ENCODE results near the gene UGT1A4.
A peak's percentile ranks its signal among the peaks of the same experiment; 100 is the strongest.

UGT1A4 gene

GRCh38 chr2:233707940-233708644 is 10.4 kb upstream of the UGT1A4 start:
- ChIA-PET CTCF (no interaction called here), POLR2A (no interaction called here)
- no peaks in the 10 kb centered on the region for H3K4me1 ChIP-seq (ENCODE audit: control extremely low read depth in 1 of 4, control insufficient read depth in 4 of 4, insufficient read depth in 4 of 4, low read length in 3 of 4)
- no peaks in the 10 kb centered on the region for H3K27me3 ChIP-seq (replicated peaks in 2 of 5; ENCODE audit: control insufficient read depth in 4 of 5, insufficient read depth in 5 of 5, low read length in 4 of 5)
- H3K9me3 ChIP-seq (ENCODE audit: control extremely low read depth in 1 of 5, control insufficient read depth in 4 of 5, insufficient read depth in 2 of 5, low read depth in 1 of 5, low read length in 4 of 5): no peaks in the 10 kb centered on the region
- H3K4me3 ChIP-seq (ENCODE audit: control insufficient read depth in 1 of 7, extremely low read depth in 1 of 7, insufficient read depth in 4 of 7, low read depth in 2 of 7, low read length in 6 of 7): no peak overlapping the region
- H3K36me3 ChIP-seq (ENCODE audit: control insufficient read depth in 4 of 4, insufficient read depth in 4 of 4, low read length in 3 of 4): no peaks in the 10 kb centered on the region
- 96% methylated on average over 8 of the region's 10 CpGs for WGBS (ENCODE audit: insufficient coverage)
- DNase-seq: no peak
- H3K27ac ChIP-seq (ENCODE audit: insufficient read depth in 1 of 2, low read depth in 1 of 2, low read length in 2 of 2, poor library complexity in 1 of 2, severe bottlenecking in 2 of 2): no peak overlapping the region

- CTCF ChIA-PET: no interaction called here
- no peak overlapping the region for H3K4me3 ChIP-seq (ENCODE audit: control insufficient read depth in 1 of 7, extremely low read depth in 1 of 7, insufficient read depth in 4 of 7, low read depth in 2 of 7, low read length in 6 of 7)
- DNase-seq: no peak
These were observed 9.6 kb upstream of the UGT1A4 start for GRCh38 chr2:233708942-233709341.

GRCh38 chr2:233711312-233712008 is 7.1 kb upstream of the UGT1A4 start:
- H3K27ac ChIP-seq (ENCODE audit: insufficient read depth in 1 of 2, low read depth in 1 of 2, low read length in 2 of 2, poor library complexity in 1 of 2, severe bottlenecking in 2 of 2): no peak overlapping the region
- POLR2A ChIA-PET: no interaction called here
- 52% methylated on average over 8 of the region's 11 CpGs for WGBS (ENCODE audit: insufficient coverage)
- no peaks in the 10 kb centered on the region for H3K9me3 ChIP-seq (ENCODE audit: control extremely low read depth in 1 of 5, control insufficient read depth in 4 of 5, insufficient read depth in 2 of 5, low read depth in 1 of 5, low read length in 4 of 5)
- H3K36me3 ChIP-seq (ENCODE audit: control insufficient read depth in 4 of 4, insufficient read depth in 4 of 4, low read length in 3 of 4): no peaks in the 10 kb centered on the region
- no peaks in the 10 kb centered on the region for H3K27me3 ChIP-seq (replicated peaks in 2 of 5; ENCODE audit: control insufficient read depth in 4 of 5, insufficient read depth in 5 of 5, low read length in 4 of 5)
- CTCF ChIA-PET: interaction anchor here (0.6 to 1.1 kb wide), 7 partner anchors 15 to 1955 kb away, joined by 3 to 4 read pairs (median 3); no protein-coding TSS in a partner anchor
- peak; percentile 46 to 69 (median 65) for DNase-seq
- H3K4me1 ChIP-seq (ENCODE audit: control extremely low read depth in 1 of 4, control insufficient read depth in 4 of 4, insufficient read depth in 4 of 4, low read length in 3 of 4): no peaks in the 10 kb centered on the region
- no peak overlapping the region for H3K4me3 ChIP-seq (ENCODE audit: control insufficient read depth in 1 of 7, extremely low read depth in 1 of 7, insufficient read depth in 4 of 7, low read depth in 2 of 7, low read length in 6 of 7)

More at GRCh38 chr2:233708942-233709341, 9.6 kb upstream of the UGT1A4 start:
- H3K27ac ChIP-seq (ENCODE audit: insufficient read depth in 1 of 2, low read depth in 1 of 2, low read length in 2 of 2, poor library complexity in 1 of 2, severe bottlenecking in 2 of 2): no peak overlapping the region
- H3K27me3 ChIP-seq (replicated peaks in 2 of 5; ENCODE audit: control insufficient read depth in 4 of 5, insufficient read depth in 5 of 5, low read length in 4 of 5): no peaks in the 10 kb centered on the region
- no peaks in the 10 kb centered on the region for H3K4me1 ChIP-seq (ENCODE audit: control extremely low read depth in 1 of 4, control insufficient read depth in 4 of 4, insufficient read depth in 4 of 4, low read length in 3 of 4)
- POLR2A ChIA-PET: no interaction called here
- H3K9me3 ChIP-seq (ENCODE audit: control extremely low read depth in 1 of 5, control insufficient read depth in 4 of 5, insufficient read depth in 2 of 5, low read depth in 1 of 5, low read length in 4 of 5): no peaks in the 10 kb centered on the region
- 90% methylated on average over 2 of the region's 5 CpGs for WGBS (ENCODE audit: insufficient coverage)
- no peaks in the 10 kb centered on the region for H3K36me3 ChIP-seq (ENCODE audit: control insufficient read depth in 4 of 4, insufficient read depth in 4 of 4, low read length in 3 of 4)

- WGBS (ENCODE audit: insufficient coverage): 95% methylated on average over 14 of the region's 14 CpGs
- no peaks in the 10 kb centered on the region for H3K4me1 ChIP-seq (ENCODE audit: control extremely low read depth in 1 of 4, control insufficient read depth in 4 of 4, insufficient read depth in 4 of 4, low read length in 3 of 4)
- DNase-seq: no peak
These were observed 5.8 kb upstream of the UGT1A4 start, which contains the start of gene UGT1A5 for GRCh38 chr2:233712611-233713261. Gene UGT1A5 (plus strand): TSS chr2:233712907. CDS start chr2:233712992, 85 bp downstream.

GRCh38 chr2:233713262-233713615 is 5.3 kb upstream of the UGT1A4 start:
- Histone ChIP-seq H3K27ac (ENCODE audit: insufficient read depth in 1 of 2, low read depth in 1 of 2, low read length in 2 of 2, poor library complexity in 1 of 2, severe bottlenecking in 2 of 2) (no peak overlapping the region), H3K27me3 (replicated peaks in 2 of 5; ENCODE audit: control insufficient read depth in 4 of 5, insufficient read depth in 5 of 5, low read length in 4 of 5) (peaks cover 0 to 4% (median 2%) of the 10 kb centered on the region in 5 experiments), H3K9me3 (ENCODE audit: control extremely low read depth in 1 of 5, control insufficient read depth in 4 of 5, insufficient read depth in 2 of 5, low read depth in 1 of 5, low read length in 4 of 5) (no peaks in the 10 kb centered on the region), H3K36me3 (ENCODE audit: control insufficient read depth in 4 of 4, insufficient read depth in 4 of 4, low read length in 3 of 4) (no peaks in the 10 kb centered on the region), H3K4me3 (ENCODE audit: control insufficient read depth in 1 of 7, extremely low read depth in 1 of 7, insufficient read depth in 4 of 7, low read depth in 2 of 7, low read length in 6 of 7) (no peak overlapping the region), H3K4me1 (ENCODE audit: control extremely low read depth in 1 of 4, control insufficient read depth in 4 of 4, insufficient read depth in 4 of 4, low read length in 3 of 4) (no peaks in the 10 kb centered on the region)
- ChIA-PET POLR2A (no interaction called here), CTCF (no interaction called here)
- DNase-seq: no peak
- 87% methylated on average over 4 of the region's 7 CpGs for WGBS (ENCODE audit: insufficient coverage)

More at GRCh38 chr2:233712611-233713261, 5.8 kb upstream of the UGT1A4 start, which contains the start of gene UGT1A5:
- Histone ChIP-seq H3K9me3 (ENCODE audit: control extremely low read depth in 1 of 5, control insufficient read depth in 4 of 5, insufficient read depth in 2 of 5, low read depth in 1 of 5, low read length in 4 of 5) (no peaks in the 10 kb centered on the region), H3K4me3 (ENCODE audit: control insufficient read depth in 1 of 7, extremely low read depth in 1 of 7, insufficient read depth in 4 of 7, low read depth in 2 of 7, low read length in 6 of 7) (no peak within 1 kb of the TSS), H3K27me3 (replicated peaks in 2 of 5; ENCODE audit: control insufficient read depth in 4 of 5, insufficient read depth in 5 of 5, low read length in 4 of 5) (peaks cover 0 to 4% (median 2%) of the 10 kb centered on the region in 5 experiments), H3K27ac (ENCODE audit: insufficient read depth in 1 of 2, low read depth in 1 of 2, low read length in 2 of 2, poor library complexity in 1 of 2, severe bottlenecking in 2 of 2) (no peak within 1 kb of the TSS), H3K36me3 (ENCODE audit: control insufficient read depth in 4 of 4, insufficient read depth in 4 of 4, low read length in 3 of 4) (no peaks in the 10 kb centered on the region)
- POLR2A ChIA-PET: no interaction called here
- CTCF ChIA-PET: interaction anchor here (0.9 kb wide), 1 partner anchor 13 kb away, joined by 3 read pairs; no protein-coding TSS in a partner anchor

GRCh38 chr2:233714121-233714520 is 4.4 kb upstream of the UGT1A4 start:
- Histone ChIP-seq H3K36me3 (ENCODE audit: control insufficient read depth in 4 of 4, insufficient read depth in 4 of 4, low read length in 3 of 4) (no peaks in the 10 kb centered on the region), H3K4me3 (ENCODE audit: control insufficient read depth in 1 of 7, extremely low read depth in 1 of 7, insufficient read depth in 4 of 7, low read depth in 2 of 7, low read length in 6 of 7) (no peak overlapping the region), H3K27me3 (replicated peaks in 2 of 5; ENCODE audit: control insufficient read depth in 4 of 5, insufficient read depth in 5 of 5, low read length in 4 of 5) (peaks cover 0 to 4% (median 2%) of the 10 kb centered on the region in 5 experiments), H3K27ac (ENCODE audit: insufficient read depth in 1 of 2, low read depth in 1 of 2, low read length in 2 of 2, poor library complexity in 1 of 2, severe bottlenecking in 2 of 2) (no peak overlapping the region), H3K9me3 (ENCODE audit: control extremely low read depth in 1 of 5, control insufficient read depth in 4 of 5, insufficient read depth in 2 of 5, low read depth in 1 of 5, low read length in 4 of 5) (no peaks in the 10 kb centered on the region), H3K4me1 (ENCODE audit: control extremely low read depth in 1 of 4, control insufficient read depth in 4 of 4, insufficient read depth in 4 of 4, low read length in 3 of 4) (no peaks in the 10 kb centered on the region)
- ChIA-PET POLR2A (no interaction called here), CTCF (no interaction called here)
- 74% methylated on average over 2 of the region's 2 CpGs for WGBS (ENCODE audit: insufficient coverage)
- DNase-seq: peak in 2 of 3 donors; percentile 4 to 13

All from common myeloid progenitor, CD34-positive (primary cell).